NCI-H345 treated with DMSO at 0.1 percent for 48 hours (cell line): ENCODE results near the gene RHOU.

ENCODE experiments used
- DNase-seq: peaks from one replicate; lab custom pipeline; 2025; ENCODE audit not compliant: unreplicated experiment; lab: John Stamatoyannopoulos, UW

The RHOU gene

GRCh38 chr1:228782662-228783417 is 47.6 kb downstream of the RHOU start:
- no peak for DNase-seq

GRCh38 chr1:228783418-228784040 is 48.2 kb downstream of the RHOU start:
- DNase-seq, result no peak

GRCh38 chr1:228784181-228784580 is 48.9 kb downstream of the RHOU start:
- no peak for DNase-seq

GRCh38 chr1:228785366-228786330 is 50.4 kb downstream of the RHOU start:
- no peak for DNase-seq

GRCh38 chr1:228786361-228787129 is 51.3 kb downstream of the RHOU start:
- no peak for DNase-seq

- DNase-seq, result no peak
Observed at GRCh38 chr1:228791791-228792190, 56.5 kb downstream of the RHOU start.

- peak; percentile 35 for DNase-seq
Observed at GRCh38 chr1:228792601-228793000, 57.3 kb downstream of the RHOU start.

- DNase-seq, result no peak
Observed at GRCh38 chr1:228793032-228793431, 57.8 kb downstream of the RHOU start.

GRCh38 chr1:228794173-228794572 is 58.9 kb downstream of the RHOU start:
- DNase-seq, result no peak

- no peak for DNase-seq
Observed at GRCh38 chr1:228794810-228795209, 59.5 kb downstream of the RHOU start.

- DNase-seq, result no peak
Observed at GRCh38 chr1:228795596-228795995, 60.3 kb downstream of the RHOU start.
